ENCODE results near the gene PROX2.

The PROX2 gene

DNA sequence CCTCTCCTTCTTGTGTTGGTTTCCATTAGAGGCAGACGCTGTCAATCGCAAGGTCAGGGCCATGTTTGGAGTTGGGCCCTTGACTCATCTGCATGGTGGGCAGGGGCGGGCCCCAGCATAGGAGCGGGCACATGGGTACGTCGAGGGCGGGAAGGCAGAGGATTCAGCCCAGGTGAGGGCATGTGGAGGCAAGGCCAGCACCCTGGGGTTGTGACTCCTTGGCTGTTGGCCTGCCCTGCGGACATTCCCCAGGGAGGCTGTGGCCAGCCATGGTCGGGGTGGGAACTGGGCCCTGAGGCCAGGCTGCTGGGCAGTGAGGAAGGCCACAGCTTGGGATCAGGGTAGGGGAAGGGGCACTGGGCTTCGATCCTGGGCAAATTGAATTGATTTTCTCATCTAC, 36.9 kb upstream of the PROX2 start:
- H3K9me3 ChIP-seq (ENCODE audit: insufficient read depth, low read length) = no peaks in the 10 kb centered on the region
- TF ChIP-seq CTCF (IDR thresholded peaks at IDR 0.05; ENCODE audit: low read depth, low read length) (no peak), EZH2phosphoT487 (IDR thresholded peaks at IDR 0.05; ENCODE audit: low read depth) (no peak)

DNA sequence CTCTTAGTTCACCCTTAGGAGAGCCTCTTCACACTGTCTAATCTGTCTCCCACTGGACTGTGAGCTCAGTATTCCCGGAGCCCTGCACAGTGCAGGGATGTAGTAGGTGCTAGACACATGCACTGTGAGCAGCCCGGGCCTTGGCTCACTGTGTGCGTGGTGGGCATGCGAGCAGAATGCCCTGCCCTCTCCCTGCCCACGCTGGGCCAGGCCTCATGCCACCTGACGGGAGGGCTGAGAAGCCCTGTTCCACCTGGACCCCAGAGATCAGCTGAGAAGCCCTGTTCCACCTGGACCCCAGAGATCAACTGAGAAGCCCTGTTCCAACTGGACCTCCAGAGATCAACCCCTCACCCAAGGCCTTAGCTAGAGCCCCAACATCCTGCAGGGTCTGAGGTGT, 36.2 kb upstream of the PROX2 start:
- TF ChIP-seq EZH2phosphoT487 (IDR thresholded peaks at IDR 0.05; ENCODE audit: low read depth) (no peak), CTCF (IDR thresholded peaks at IDR 0.05; ENCODE audit: low read depth, low read length) (no peak)
- no peak overlapping the region for H3K27ac ChIP-seq (ENCODE audit: low read length)
- no peaks in the 10 kb centered on the region for H4K20me1 ChIP-seq (ENCODE audit: insufficient read depth, low read length)
- H3K36me3 ChIP-seq (replicated peaks; ENCODE audit: low read depth, low read length) = no peaks in the 10 kb centered on the region
- H3K27me3 ChIP-seq (ENCODE audit: low read depth, low read length) = no peaks in the 10 kb centered on the region
- H3K4me3 ChIP-seq (ENCODE audit: low read length) = no peak overlapping the region
- H3K4me2 ChIP-seq (ENCODE audit: low read length) = no peak overlapping the region
- H2AFZ ChIP-seq (ENCODE audit: low read depth, low read length) = no peak overlapping the region
- H3K4me1 ChIP-seq (ENCODE audit: low read length) = no peaks in the 10 kb centered on the region
- H3K9me3 ChIP-seq (ENCODE audit: insufficient read depth, low read length) = no peaks in the 10 kb centered on the region
- no peak overlapping the region for H3K9ac ChIP-seq (ENCODE audit: low read length)
- no peaks in the 10 kb centered on the region for H3K79me2 ChIP-seq (ENCODE audit: low read length)

More for the DNA sequence above, 36.9 kb upstream of the PROX2 start:
- Histone ChIP-seq H3K36me3 (replicated peaks; ENCODE audit: low read depth, low read length) (no peaks in the 10 kb centered on the region), H4K20me1 (ENCODE audit: insufficient read depth, low read length) (no peaks in the 10 kb centered on the region), H3K4me1 (ENCODE audit: low read length) (no peaks in the 10 kb centered on the region), H3K79me2 (ENCODE audit: low read length) (no peaks in the 10 kb centered on the region), H3K4me3 (ENCODE audit: low read length) (no peak overlapping the region), H2AFZ (ENCODE audit: low read depth, low read length) (no peak overlapping the region), H3K27me3 (ENCODE audit: low read depth, low read length) (no peaks in the 10 kb centered on the region), H3K4me2 (ENCODE audit: low read length) (no peak overlapping the region), H3K27ac (ENCODE audit: low read length) (no peak overlapping the region), H3K9ac (ENCODE audit: low read length) (no peak overlapping the region)

DNA sequence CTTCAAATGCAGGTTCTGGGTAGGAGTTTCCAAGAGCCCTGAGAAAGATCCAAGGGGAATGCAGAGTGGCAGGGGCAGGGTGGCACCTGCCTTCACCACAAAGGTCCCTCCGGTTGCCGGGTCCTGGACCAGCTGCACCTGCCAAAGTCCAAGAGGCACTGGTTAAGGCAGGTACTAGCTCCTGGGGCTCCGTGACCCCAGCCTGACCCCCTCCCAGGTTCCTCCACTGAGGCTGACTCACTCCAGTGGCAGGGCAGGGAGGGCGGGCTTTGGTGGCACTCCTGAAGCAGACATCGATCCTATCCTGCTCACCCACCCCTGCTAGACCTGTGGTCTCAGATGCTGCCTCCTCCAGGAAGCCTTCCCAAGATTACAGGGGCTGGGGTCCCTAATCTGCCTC, 35.8 kb upstream of the PROX2 start:
- no peaks in the 10 kb centered on the region for H3K79me2 ChIP-seq (ENCODE audit: low read length)
- no peak overlapping the region for H3K4me2 ChIP-seq (ENCODE audit: low read length)
- no peak for TF ChIP-seq EZH2phosphoT487 (IDR thresholded peaks at IDR 0.05; ENCODE audit: low read depth)
- no peak for TF ChIP-seq CTCF (IDR thresholded peaks at IDR 0.05; ENCODE audit: low read depth, low read length)
- no peaks in the 10 kb centered on the region for H4K20me1 ChIP-seq (ENCODE audit: insufficient read depth, low read length)
- H3K36me3 ChIP-seq (replicated peaks; ENCODE audit: low read depth, low read length) = no peaks in the 10 kb centered on the region
- no peaks in the 10 kb centered on the region for H3K9me3 ChIP-seq (ENCODE audit: insufficient read depth, low read length)
- H3K4me3 ChIP-seq (ENCODE audit: low read length) = no peak overlapping the region
- H2AFZ ChIP-seq (ENCODE audit: low read depth, low read length) = no peak overlapping the region
- H3K4me1 ChIP-seq (ENCODE audit: low read length) = no peaks in the 10 kb centered on the region
- no peak overlapping the region for H3K27ac ChIP-seq (ENCODE audit: low read length)
- H3K27me3 ChIP-seq (ENCODE audit: low read depth, low read length) = no peaks in the 10 kb centered on the region
- no peak overlapping the region for H3K9ac ChIP-seq (ENCODE audit: low read length)

DNA sequence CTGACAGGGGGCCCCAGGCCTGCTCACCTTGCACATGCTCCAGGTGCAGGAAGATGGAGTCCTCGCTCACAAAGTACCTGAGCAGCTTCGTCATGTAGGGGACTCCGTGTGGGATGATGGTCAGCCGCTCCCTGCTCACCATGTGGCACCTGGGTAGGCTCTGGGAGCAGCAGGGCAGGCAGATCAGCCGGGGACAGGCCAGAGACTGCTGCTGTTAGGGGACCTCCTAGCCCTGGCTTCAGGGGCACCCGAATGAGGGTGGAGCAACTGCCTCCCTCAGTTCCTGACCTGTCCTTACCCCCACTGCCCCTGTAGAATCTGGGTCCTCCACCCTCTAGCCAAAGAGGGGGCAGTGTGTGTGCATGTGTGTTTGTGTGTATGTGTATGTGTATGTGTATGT, 35.3 kb upstream of the PROX2 start:
- no peaks in the 10 kb centered on the region for H3K27me3 ChIP-seq (ENCODE audit: low read depth, low read length)
- H3K9ac ChIP-seq (ENCODE audit: low read length) = no peak overlapping the region
- H3K4me1 ChIP-seq (ENCODE audit: low read length) = no peaks in the 10 kb centered on the region
- no peak overlapping the region for H3K27ac ChIP-seq (ENCODE audit: low read length)
- H3K9me3 ChIP-seq (ENCODE audit: insufficient read depth, low read length) = no peaks in the 10 kb centered on the region
- H2AFZ ChIP-seq (ENCODE audit: low read depth, low read length) = no peak overlapping the region
- H3K4me2 ChIP-seq (ENCODE audit: low read length) = no peak overlapping the region
- no peaks in the 10 kb centered on the region for H4K20me1 ChIP-seq (ENCODE audit: insufficient read depth, low read length)
- no peak overlapping the region for H3K4me3 ChIP-seq (ENCODE audit: low read length)
- no peak for TF ChIP-seq EZH2phosphoT487 (IDR thresholded peaks at IDR 0.05; ENCODE audit: low read depth)
- no peak for TF ChIP-seq CTCF (IDR thresholded peaks at IDR 0.05; ENCODE audit: low read depth, low read length)
- no peaks in the 10 kb centered on the region for H3K36me3 ChIP-seq (replicated peaks; ENCODE audit: low read depth, low read length)
- H3K79me2 ChIP-seq (ENCODE audit: low read length) = no peaks in the 10 kb centered on the region
